ENCODE data around the gene ACAA2.
"Not testable (repeated sequence)": the region's sequence is repeated elsewhere in the genome, so short reads cannot be mapped to it uniquely, and the experiment has no call there.

Gene ACAA2

DNA sequence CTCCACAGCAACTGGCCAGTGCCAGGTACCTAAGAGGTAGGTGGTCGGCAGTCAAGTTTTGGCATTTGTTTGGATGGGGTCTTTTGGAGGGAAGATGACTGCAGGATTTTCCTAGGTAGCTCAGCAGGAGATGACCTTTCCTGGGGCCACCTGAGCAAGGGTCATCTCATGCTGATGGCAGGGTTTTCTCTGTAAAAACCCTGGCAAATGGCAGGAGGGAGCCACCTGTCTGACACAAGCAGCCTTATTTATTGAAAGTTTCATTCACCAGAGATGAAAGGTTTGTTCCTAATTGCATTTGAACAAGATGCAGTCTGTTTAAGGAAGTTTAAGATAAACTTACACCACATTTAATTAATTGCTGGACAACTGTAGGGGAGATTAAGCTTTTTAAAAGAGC lies 31.6 kb upstream of the ACAA2 start:
- DNase-seq, result no peak

DNA sequence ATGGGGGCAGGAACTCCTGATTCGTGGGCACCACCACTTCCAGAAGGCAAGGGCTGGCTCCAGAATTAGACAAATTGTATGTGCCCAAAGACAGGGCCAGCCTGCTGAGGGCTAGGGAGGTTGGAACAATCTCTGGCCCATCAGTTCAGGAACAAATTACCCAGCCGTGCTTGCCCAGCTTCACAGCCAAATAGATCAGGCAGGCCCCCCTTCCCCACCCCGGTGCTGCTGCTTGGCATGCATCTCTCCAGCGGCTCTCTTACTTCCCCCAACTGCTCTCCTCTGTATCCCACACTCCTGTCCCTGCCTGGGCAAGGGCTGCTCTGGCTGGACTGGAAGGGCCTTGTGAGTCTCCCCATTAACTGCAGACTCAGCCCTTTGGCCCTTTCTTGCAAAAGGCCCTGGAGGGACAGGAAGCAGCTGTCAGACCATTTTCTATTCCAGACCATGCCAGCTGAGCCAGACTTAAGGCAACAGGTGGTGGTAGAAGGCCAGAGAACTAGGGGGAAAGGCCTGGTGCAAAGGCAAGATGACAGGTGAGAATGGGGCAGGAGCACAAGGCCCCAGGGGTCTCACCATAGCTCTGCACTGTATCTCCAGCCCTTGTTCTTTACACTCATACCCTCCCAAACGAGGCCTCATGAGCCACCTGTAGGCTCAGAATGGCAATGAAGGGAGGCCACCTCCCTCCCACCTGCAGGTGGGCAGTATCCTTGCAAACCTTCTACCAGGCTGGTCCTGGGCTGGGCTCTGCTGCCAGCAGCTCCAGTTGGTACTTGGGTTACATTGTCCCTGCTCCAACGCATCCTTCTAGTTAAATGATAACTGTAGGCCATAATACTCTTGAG lies 30.7 kb upstream of the ACAA2 start:
- no peak for DNase-seq

DNA sequence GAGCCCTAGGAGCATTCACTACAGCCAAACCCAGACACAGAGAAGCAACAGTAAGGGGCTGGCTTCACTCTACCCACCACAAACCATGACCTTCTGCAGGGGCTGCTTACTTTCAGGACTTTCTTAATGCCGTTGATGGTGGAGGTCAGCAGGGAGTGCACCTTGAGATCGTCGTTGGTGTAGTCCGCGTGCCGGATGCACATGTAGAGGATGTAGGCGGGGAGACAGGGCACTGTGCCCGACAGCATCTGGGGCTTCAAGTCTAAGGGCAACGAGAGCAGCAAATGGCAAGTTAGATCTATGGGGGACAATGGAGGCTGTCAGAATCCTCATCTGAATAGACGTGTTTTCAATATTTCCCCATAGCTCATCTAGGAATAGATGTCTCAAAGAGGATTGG lies 29.8 kb upstream of the ACAA2 start:
- DNase-seq, result no peak

DNA sequence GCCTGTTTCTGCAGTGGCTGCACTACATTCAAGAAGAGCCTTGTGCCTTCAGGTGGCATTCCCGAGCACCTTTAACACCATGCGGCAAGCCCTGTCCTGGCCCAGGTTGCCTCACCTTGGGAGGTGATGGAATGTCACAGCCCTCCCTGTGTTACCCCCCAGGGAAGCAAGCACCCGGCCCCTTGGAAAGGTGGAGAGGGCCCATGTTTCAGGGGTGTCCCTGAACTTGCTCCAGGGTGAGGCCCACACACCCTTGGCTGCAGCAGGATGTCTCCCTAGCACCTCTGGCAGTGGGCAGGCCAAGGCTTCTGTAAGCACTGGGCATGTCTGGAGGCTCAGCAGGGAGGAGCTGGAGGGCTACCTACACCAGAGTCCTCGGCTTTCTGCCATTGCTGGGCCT lies 29.3 kb upstream of the ACAA2 start:
- DNase-seq, result no peak

DNA sequence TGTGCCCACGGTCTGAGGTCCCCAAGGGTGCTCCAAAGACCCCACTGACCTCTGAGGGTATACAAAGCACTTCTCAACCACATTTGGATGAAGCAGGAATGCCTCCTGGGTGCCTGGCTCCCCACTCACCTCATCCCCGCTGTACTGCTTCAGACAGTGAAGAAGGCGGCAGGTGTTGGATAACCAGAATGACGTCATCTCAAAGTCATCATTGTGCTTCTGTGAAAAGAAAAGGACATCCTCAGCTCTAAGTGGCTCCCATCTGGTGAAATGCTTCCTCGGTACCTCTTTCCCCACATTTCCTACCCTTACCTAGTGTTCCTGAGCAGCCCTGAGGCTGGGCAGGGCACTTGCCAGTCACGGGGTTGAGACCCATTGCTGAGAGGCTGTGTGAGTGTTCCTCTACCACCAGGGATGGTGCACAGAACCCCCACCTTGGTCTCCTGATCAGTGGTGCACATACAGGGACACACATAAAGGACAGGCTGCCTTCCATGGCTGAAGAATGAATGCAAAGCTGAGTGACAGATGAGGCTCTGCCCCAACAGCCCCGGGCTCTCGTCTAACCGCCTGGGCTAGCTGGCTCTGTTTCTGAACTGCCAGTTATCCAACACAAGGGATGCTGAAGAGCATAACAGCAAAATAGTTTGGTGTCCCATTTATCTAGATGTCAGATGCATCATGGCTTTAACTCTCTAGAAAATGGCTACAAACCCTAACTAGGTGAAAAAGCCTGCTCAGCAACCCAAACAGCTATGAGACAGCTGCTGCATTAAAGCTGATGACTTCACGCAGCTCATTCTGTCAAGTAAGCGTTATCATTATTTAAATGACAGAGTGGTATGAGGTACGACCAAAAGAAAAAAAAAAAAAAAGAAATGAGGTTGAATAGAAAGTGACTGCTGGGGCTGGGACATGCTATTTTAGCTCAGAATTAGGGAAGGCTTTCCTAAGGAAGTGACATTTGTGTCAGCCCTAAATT lies 28.2 kb upstream of the ACAA2 start:
- DNase-seq, result no peak

DNA sequence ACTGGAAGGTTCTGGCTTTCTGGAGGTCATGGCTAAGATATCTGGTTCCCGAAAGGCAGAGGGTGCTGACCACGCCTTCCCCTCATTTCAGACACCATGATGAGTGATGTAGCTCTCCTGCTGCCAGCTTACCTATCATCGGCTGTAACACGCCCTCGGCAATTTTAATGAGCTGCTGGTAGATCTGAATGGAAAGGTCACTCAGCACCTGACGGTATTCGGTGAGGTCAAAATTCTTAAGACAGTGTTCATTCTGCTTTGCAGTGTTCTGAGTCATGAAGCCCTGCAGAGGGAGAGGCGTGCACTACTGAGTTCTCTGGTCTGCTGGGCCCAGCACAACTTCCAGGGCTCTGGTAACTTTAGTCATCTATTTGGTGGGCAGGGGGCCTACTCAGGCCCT lies 25.7 kb upstream of the ACAA2 start:
- no peak for DNase-seq

DNA sequence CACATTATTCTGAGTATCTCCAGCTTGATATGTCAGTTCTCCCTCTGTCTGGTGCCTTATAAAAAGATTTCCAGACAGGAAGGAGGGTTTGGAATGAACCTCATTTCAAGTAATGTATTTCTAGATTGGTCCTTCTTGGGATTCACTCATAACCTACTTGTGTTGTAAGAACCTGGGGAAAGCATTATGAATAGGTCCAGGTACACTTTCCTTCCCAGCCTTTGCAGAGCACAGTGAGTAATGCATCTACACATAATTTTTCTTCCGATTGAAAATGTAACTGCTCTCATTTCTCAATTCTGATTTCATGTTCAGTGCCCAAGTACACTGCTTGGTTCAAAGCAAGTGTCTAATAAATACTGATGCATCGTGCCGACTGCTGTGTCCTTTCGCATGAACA lies 25.0 kb upstream of the ACAA2 start:
- DNase-seq, result no peak

DNA sequence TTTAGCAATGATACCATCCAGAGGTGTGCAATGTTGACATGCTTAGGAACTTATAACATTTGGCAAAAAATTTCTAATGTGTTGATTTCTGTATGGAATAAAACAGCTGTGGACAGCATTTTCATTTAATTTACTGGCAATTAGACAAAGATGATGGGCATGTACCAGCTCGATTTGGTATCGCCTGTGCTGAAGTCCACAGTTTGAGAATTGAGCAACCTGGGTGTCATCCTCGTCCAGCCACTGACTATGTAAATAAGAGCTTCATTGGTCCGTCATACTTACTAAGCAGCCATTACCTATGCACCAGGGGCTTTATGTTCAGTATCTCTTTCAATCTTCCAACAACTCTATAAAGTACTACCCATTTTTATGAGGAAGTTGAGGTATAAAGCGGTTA lies 24.6 kb upstream of the ACAA2 start:
- no peak for DNase-seq

DNA sequence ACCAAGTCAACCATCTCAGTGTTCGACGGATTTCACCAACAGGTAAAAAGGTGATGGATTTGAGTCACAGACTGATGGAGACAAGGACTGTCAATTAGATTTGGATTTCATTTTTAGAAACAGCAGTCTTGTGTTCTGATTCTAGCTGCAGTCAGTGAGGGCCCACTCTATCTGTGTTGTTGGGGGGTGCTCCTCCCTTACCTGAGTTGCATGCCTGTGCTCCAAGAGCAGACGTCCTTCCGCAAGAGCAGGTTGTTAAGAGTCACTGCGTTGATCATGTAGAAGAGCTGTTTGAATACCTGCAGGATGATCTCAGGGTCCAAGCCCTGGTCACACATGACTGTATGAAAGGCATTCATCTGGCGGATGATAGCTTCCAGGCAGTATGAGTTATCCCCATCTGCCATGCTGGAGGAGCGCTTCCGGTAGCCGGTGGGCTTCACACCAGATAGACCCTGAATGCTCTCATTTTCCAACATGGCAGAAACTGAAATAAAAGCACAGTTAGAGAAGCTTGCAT lies 24.0 kb upstream of the ACAA2 start:
- not testable (repeated sequence) for DNase-seq

DNA sequence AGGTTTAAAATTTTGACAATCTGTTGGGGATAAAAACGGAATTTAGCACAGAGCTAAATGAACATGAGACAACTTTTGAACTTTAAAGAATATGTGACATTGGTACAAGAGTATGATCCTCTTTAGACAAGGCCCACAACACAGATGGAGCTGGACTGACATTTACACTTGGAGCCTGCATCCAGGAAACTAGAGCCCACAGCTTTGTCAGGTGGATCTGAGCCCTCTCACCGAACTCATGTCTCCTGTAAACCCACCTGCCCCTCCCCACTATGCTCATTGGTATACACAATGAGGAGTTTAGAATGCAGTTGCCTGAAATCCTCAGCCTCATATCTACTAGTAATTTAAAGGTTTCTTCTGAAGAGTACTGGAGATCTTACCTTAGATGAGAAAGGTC lies 22.1 kb upstream of the ACAA2 start:
- DNase-seq, result no peak

DNA sequence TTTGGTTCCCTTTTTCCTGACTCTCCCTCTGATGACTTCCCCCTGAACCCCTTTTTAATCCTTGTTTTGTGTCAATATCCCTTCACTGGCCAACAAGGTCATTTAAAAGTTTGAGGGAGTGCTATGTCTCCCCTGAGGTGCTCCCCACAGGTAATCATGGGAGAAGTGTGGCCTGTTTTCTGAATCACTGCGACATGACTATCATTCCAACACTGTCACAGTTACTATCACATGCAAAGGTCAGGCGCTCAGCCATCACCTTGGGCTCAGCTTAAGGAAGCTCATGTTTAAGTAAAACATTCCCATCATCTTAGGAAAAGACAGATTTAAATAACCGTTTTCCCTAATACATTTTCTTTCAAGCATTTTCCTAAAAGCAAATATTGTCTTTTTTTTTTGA lies 20.9 kb upstream of the ACAA2 start:
- no peak for DNase-seq

DNA sequence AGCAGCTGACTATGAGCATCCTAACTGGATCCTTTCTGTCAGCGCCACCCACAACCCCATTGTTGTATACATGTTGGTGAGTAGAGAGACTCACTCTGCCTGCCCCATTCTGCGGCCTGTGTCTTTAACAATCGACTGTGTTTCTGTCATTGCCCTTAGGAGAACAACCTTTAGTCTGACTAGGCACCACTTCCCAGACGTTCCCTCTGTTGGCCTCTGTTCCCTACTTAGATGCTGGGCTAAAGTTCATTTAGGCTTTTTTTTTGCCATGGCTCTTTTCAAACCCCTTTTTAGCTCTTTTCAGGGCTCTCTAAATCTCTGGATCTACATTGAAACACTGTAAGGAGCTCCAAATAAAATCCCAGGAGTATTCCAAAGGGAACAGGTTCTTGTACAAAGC lies 20.5 kb upstream of the ACAA2 start:
- no peak for DNase-seq

DNA sequence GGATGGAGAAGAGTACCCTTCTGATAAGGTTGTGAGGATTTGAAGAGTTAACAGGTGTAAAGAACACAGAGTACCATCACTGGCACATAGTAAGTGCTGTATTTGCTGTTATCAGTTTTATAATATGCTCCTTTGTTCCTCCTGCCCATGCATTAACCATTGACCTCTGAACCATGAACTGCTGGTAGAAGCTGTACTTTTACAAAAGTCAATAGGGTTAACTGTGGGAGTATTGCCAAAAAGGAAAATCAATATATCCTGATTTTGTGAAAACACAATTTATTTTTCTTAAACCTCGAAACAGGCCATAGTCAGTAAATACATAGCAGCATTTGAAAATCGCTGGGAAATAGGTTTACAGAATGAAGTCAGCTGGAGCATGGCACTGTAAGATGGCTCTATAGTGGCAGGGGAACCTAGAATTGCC lies 18.9 kb upstream of the ACAA2 start:
- no peak for DNase-seq

DNA sequence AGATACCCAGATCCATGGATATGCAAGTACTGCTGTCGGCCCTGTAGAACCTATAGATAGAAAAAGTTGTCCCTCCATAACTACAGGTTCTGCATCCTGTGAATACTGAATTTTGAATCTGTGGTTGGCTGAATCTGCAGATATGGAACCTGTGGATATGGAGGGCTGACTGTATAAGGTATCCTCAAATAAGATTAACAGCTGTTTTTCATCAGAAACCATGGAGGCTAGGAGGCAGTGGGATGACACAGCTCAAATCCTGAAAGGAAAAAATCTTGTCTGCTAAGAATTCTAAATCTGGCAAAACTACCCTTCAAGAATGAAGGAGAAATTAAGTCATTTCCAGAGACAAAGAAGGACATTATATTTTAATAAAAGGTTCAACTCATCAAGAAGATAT lies 14.7 kb upstream of the ACAA2 start:
- DNase-seq, result no peak

DNA sequence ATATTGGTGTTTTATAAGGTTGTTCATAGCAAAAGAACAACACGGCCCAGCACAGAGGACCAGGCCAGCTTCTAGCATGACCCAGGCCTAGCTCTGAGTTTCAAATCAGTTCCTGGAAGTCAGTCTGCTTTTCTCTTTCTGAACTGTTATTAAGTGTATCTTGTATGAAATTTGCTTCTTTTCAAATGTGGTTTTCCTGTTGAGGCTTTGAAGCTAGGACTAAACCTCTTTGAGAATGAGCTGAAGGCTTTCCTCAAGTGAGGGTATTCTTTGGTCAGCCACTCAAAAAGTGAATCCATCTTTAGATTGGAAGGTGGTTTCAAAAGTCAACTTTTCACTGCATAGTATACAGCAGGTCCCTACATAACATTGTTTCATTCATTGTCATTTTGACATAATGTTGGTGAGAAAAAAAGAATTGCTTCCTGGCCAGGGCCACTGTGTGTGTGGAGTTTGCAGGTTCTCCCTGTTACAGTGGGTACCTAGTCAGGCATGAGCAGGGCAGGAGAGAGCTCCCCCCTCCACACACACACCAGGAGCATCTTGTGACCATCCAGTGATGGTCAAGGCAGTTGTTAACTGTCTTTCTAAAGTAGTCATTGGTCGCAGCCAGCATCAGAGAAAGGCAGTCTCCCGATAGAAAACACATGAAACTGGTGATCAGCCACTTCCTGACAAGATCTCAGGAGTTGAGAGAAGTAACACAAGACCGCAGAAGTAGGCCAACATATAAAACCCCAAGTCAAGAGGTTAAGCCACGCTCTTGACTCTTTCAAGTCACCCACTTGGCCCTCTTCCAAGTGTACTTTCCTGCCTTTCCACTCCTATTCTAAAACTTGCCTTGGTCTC lies 6.7 kb upstream of the ACAA2 start:
- DNase-seq, result peak in 1 of 3 donors; percentile 5

DNA sequence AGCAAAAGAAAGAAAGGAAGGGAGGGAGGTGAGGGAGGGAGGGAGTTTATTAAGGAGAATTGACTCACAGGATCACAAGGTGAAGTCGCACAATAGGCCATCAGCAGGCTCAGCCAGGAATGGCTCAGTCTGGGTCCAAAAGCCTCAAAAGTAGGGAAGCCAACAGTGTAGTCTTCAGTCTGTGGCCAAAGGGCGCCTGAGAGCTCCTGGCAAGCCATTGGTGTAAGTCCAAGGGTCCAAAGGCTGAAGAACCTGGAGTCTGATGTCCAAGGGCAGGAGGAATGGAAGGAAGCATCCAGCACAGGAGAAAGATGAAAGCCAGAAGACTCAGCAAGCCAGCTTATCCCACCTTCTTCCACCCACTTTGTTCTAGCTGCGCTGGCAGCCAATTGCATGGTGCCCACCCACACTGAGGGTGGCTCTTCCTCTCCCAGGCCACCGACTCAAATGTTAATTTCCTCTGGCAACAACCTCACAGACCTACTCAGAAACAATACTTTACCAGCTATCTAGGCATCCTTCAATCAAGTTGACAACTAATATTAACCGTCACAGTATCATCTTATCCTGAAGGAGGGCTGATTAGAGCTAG lies 5.8 kb upstream of the ACAA2 start:
- no peak for DNase-seq

DNA sequence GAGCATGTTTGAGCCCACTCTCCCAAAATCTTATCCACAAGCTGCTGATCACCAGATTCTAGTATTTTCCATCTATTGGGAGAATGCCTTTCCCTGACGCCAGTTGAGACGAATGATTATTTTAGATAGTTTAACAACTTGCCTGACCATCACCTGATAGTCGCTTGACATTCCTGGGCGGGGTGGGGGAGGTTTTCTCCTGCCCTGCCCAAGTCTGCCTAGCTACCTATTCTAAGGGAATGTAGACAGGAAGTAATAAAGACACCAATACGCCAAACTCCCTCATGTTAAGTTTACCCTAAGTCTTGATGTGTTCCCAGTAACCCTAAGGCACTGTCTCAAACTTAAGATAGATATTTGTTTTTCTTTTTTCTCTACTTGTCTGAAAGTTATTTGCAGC lies 4.6 kb upstream of the ACAA2 start:
- DNase-seq, result no peak

DNA sequence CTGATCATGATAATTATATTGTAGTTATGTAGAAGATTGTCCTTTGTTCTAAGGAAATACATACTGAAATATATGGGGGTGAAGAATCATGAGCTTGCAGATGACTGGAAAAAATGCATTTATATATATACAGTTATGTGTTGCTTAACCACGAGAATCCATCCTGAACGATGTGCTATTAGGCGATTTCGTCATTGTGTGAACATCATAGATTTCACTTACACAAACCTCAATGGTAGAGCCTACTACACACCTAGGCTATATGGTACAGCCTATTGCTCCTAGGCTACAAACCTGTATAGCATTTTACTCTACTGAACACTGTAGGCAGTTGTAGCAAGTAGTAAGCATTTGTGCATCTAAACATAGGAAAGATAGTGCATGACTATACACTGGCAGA lies 2.6 kb upstream of the ACAA2 start:
- DNase-seq, result no peak

DNA sequence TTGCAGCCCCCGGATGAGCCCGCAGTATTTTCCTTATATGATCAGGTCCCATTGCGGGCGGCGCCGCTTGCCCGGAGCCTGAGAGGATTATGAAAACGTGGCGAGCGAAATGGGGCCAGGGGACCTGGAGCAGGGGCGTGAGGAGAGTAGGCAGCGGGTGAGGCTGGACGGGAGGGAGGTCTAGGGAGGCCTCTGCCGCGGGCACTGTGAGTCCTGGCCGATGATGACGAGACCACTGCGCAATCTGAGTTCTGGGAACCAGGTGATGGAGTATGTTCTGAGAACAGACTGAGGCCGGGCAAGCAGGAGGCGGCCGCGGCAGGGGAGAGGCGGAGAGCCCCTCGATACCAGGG lies 790 bp upstream of the ACAA2 start:
- peak; percentile 41 to 52 (median 42) for DNase-seq

DNA sequence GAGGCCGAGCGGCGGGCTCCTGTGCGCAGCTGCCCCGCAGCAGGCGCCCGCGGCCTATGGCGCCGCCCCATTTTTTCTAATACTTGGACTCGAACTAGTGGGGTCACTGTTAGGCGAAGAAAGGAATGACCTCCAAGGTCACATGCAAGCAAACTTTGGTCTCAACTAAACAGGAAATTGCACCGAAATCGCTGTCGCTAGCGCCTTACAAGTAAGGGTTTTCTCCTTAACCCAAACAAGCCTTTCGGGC lies 339 bp downstream of the ACAA2 start:
- DNase-seq, result peak; percentile 55 to 62 (median 61)

DNA sequence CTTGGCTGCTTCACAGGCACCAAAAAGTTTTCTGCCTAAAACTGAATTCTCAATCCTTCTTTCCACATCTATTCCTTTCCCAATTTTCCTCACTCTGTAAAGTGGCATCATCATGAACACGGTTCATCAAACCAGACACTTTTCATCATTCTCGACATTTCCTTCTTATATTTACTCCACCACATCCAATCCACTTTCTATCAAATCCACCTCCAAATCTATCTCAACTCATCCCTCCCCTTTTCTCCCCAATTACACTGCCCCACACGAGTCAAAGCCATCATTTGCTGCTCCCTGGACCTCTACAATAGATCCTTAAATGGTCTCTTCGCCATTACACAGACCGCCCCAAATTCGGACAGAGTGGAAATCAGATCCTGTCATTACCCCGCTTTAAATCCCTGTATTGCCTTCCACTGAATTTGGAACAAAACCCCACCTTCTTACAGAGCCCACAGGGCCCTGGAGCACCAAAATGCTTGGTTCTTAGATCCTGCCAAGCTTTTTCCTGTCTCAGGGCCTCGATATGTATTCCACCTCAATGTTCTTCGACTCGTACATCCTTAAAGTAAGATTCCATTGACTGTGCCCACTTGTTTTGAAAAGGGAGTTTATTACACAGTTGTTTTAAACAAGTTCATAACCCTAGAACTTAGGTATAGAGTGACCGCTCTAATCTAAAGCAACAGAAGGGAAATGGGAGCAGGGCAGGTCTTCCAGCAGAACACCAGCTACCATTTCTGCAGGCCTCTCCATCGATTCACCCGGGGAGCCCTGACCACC lies 856 bp downstream of the ACAA2 start:
- no peak for DNase-seq

Measured in suppressor macrophage treated with lipopolysaccharide for 1 hour (primary cell).